OCI-LY3 (cell line): ENCODE measurements around the gene SCN4B.

Experiments
- H2AFZ ChIP-seq: fragments of 200-600, 300-600 bp; shearing (Covaris generic); 2 replicates; pipeline ENCODE4 v1.6.0; 2014; ENCODE audit warnings: antibody characterized with exemption, low read depth, low read length
- H3K27ac ChIP-seq: fragments of 200-600, 300-600 bp; sonication (generic); 2 replicates; pipeline ENCODE4 v1.5.1; 2014; ENCODE audit warnings: mild to moderate bottlenecking, low read length, moderate library complexity, mixed read lengths
- H3K27me3 ChIP-seq: fragments of 200-600, 300-600 bp; sonication (generic); 2 replicates; pipeline ENCODE4 v1.6.1; 2014; ENCODE audit warnings: low read depth, low read length, mixed read lengths
- H3K36me3 ChIP-seq: fragments of 200-600, 300-600 bp; sonication (generic); replicated peaks from 2 replicates; pipeline ENCODE3; 2014; ENCODE audit warnings: low read depth, low read length, mixed read lengths
- H3K4me1 ChIP-seq: fragments of 300-600, 200-600 bp; sonication (generic); 2 replicates; pipeline ENCODE4 v1.6.1; 2014; ENCODE audit warnings: low read length, mixed read lengths
- H3K4me2 ChIP-seq: fragments of 200-600, 300-600 bp; sonication (generic); 2 replicates; pipeline ENCODE4 v1.6.1; 2014; ENCODE audit warnings: low read length, mixed read lengths
- H3K4me3 ChIP-seq: fragments of 300-600, 200-600 bp; sonication (generic); 2 replicates; pipeline ENCODE4 v1.5.1; 2014; ENCODE audit warnings: antibody characterized with exemption, mild to moderate bottlenecking, low read length, moderate library complexity
- H3K79me2 ChIP-seq: fragments of 300-600, 200-600 bp; shearing (Covaris generic); 2 replicates; pipeline ENCODE4 v1.6.1; 2014; ENCODE audit warnings: mild to moderate bottlenecking, low read length, mixed read lengths
- H3K9ac ChIP-seq: fragments of 300-600, 200-600 bp; shearing (Covaris generic); 2 replicates; pipeline ENCODE4 v1.6.0; 2014; ENCODE audit warnings: mild to moderate bottlenecking, low read length, moderate library complexity
- H3K9me3 ChIP-seq: fragments of 200-600, 300-600 bp; shearing (Covaris generic); 2 replicates; pipeline ENCODE4 v1.6.1; 2014; ENCODE audit warnings: low read length, mixed read lengths; ENCODE audit not compliant: insufficient read depth
- H4K20me1 ChIP-seq: fragments of 200-600, 300-600 bp; sonication (generic); 2 replicates; pipeline ENCODE4 v1.6.1; 2016; ENCODE audit warnings: low read length, mixed read lengths; ENCODE audit not compliant: insufficient read depth
- EZH2phosphoT487 ChIP-seq: fragments of 200-600 bp; shearing (Covaris generic); IDR thresholded peaks from 2 replicates; pipeline ENCODE4 v1.6.1; 2018; ENCODE audit warnings: antibody characterized with exemption, mixed run types, low read depth
- TF ChIP-seq, protein P1 (sequence below): fragments of 200-600, 300-600 bp; sonication (generic); IDR thresholded peaks from 2 replicates; pipeline ENCODE4 v1.5.1; 2014; ENCODE audit warnings: antibody characterized with exemption, low read length, low read depth

Gene SCN4B

DNA sequence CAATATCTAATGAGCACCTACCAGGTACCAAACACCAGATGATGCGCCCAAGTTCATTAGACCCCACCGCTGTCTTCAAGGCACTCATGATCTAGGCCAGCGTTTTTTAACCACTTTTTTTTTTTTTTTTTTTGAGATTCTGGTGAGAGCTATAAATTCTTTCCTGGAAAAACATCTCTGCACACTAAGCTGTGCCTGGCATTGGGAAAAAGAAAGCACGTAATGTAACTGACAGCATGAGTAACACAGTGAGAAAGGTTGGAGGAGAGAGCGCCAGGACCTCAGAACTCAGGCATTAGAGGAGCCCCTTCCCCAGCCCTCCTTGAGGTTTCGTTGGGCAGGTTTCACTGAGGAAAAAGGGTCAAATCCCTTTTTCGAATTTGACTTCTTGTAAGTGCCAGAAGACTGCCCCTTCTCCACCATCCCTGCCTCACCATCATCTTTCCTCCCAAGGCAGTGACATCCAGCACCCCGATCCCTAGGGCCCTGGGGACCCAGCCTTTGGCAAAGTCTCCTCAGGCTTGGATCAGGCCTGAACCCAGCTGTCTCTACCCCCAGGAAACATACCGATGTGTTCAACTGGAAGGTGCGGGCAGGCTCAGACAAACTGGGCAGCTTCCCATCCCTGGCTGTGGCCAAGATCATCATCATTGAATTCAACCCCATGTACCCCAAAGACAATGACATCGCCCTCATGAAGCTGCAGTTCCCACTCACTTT, 39.8 kb downstream of the SCN4B start:
- H2AFZ ChIP-seq = no peak overlapping the region
- H3K9ac ChIP-seq = no peak overlapping the region
- H3K36me3 ChIP-seq = no peaks in the 10 kb centered on the region
- TF ChIP-seq, protein P1, sequence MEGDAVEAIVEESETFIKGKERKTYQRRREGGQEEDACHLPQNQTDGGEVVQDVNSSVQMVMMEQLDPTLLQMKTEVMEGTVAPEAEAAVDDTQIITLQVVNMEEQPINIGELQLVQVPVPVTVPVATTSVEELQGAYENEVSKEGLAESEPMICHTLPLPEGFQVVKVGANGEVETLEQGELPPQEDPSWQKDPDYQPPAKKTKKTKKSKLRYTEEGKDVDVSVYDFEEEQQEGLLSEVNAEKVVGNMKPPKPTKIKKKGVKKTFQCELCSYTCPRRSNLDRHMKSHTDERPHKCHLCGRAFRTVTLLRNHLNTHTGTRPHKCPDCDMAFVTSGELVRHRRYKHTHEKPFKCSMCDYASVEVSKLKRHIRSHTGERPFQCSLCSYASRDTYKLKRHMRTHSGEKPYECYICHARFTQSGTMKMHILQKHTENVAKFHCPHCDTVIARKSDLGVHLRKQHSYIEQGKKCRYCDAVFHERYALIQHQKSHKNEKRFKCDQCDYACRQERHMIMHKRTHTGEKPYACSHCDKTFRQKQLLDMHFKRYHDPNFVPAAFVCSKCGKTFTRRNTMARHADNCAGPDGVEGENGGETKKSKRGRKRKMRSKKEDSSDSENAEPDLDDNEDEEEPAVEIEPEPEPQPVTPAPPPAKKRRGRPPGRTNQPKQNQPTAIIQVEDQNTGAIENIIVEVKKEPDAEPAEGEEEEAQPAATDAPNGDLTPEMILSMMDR = no peak
- no peak for TF ChIP-seq EZH2phosphoT487
- no peak overlapping the region for H3K27ac ChIP-seq
- no peaks in the 10 kb centered on the region; the same call in 1 of the 2 replicates for H3K27me3 ChIP-seq
- no peak overlapping the region for H3K4me2 ChIP-seq
- H4K20me1 ChIP-seq = no peaks in the 10 kb centered on the region
- H3K79me2 ChIP-seq = no peaks in the 10 kb centered on the region
- H3K9me3 ChIP-seq = no peaks in the 10 kb centered on the region
- no peak overlapping the region for H3K4me3 ChIP-seq
- peaks cover 7% of the 10 kb centered on the region for H3K4me1 ChIP-seq

DNA sequence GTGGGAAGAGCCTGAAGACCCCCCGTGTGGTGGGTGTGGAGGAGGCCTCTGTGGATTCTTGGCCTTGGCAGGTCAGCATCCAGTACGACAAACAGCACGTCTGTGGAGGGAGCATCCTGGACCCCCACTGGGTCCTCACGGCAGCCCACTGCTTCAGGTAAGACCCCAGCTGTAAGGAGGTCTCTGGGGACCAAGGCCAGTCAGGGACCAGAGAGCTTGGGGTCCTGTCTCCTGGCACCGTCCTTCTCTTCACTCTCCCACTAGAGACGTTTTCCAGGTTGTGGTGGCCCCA, 40.9 kb downstream of the SCN4B start:
- no peak overlapping the region for H3K4me3 ChIP-seq

DNA sequence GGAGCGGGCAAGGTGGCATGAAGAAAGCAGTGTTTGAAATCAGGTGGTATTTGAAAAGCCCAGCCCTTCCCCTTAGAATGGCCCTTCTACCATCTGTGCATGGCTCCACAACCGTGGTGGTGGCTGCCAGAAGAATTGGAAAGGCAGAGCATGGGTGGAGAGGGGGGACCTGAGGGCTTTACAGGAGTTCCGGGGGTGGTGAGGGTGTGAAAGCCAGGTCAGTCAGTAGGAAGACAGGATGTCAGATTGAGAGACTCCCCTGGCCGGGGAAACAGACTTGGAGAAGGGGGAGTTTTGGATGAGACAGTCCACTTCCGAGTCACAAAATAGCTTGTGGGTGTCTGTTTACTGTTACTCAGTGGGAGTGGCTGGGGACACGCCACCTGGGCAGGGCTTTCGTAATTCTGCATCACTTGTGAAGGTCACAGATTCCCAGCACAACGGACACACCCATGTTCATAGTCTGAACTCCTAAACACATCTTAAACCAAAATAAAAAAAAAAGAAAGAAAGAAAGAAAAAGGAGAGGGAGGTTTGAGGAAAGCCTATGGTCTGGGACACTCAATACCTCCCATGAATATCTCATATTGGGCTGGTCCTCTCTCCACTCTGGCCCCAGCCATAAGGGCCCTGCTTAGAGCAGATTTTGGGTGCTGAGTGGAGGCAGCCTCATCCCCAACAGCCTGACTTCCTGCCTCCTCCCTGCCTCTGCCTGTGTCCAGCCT, 41.4 kb downstream of the SCN4B start:
- Histone ChIP-seq H4K20me1 (no peaks in the 10 kb centered on the region), H3K4me2 (no peak overlapping the region), H3K27me3 (no peaks in the 10 kb centered on the region; the same call in 1 of the 2 replicates), H3K79me2 (no peaks in the 10 kb centered on the region), H3K4me3 (no peak overlapping the region), H3K4me1 (no peaks in the 10 kb centered on the region), H3K9ac (no peak overlapping the region), H3K9me3 (no peaks in the 10 kb centered on the region), H2AFZ (no peak overlapping the region), H3K27ac (no peak overlapping the region), H3K36me3 (no peaks in the 10 kb centered on the region)
- no peak for TF ChIP-seq EZH2phosphoT487
- TF ChIP-seq, protein P1 = no peak

More for the DNA sequence above, 40.9 kb downstream of the SCN4B start:
- no peak overlapping the region for H3K27ac ChIP-seq
- no peaks in the 10 kb centered on the region for H3K36me3 ChIP-seq
- H3K27me3 ChIP-seq = no peaks in the 10 kb centered on the region; the same call in 1 of the 2 replicates
- H3K9me3 ChIP-seq = no peaks in the 10 kb centered on the region
- no peak overlapping the region for H3K9ac ChIP-seq
- H3K79me2 ChIP-seq = no peaks in the 10 kb centered on the region
- H4K20me1 ChIP-seq = no peaks in the 10 kb centered on the region
- H3K4me2 ChIP-seq = no peak overlapping the region
- no peak overlapping the region for H2AFZ ChIP-seq
- H3K4me1 ChIP-seq = no peaks in the 10 kb centered on the region
- TF ChIP-seq EZH2phosphoT487 = no peak
- TF ChIP-seq, protein P1 = no peak

DNA sequence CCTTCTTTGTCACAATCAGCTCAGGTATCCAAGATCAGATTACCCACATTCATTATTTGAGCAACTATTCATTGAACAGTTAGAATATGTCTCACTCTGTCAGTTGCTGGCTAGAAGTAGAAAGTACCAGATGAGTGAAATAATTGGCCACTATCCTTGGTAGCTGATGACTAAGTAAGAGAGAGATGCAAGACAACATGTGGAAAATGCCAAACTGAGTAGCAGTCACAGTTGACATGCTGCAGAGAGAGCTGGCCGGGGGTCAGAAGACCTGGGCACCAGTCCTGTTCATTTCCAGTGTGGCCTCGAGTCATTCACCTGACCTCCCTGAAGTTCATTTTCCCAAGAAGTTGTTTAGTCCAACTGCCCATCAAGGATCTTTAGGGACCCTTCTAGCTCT, 43.4 kb downstream of the SCN4B start:
- no peak overlapping the region for H3K9ac ChIP-seq
- H3K9me3 ChIP-seq = no peaks in the 10 kb centered on the region
- no peak overlapping the region for H3K4me3 ChIP-seq
- no peak overlapping the region for H2AFZ ChIP-seq
- no peak overlapping the region for H3K27ac ChIP-seq
- TF ChIP-seq EZH2phosphoT487 = no peak
- H3K79me2 ChIP-seq = no peaks in the 10 kb centered on the region
- no peaks in the 10 kb centered on the region for H3K27me3 ChIP-seq
- H3K4me1 ChIP-seq = no peaks in the 10 kb centered on the region
- H3K36me3 ChIP-seq = no peaks in the 10 kb centered on the region
- no peak overlapping the region for H3K4me2 ChIP-seq
- H4K20me1 ChIP-seq = no peaks in the 10 kb centered on the region
